GM12878 (cell line): Measurements from ENCODE around the gene ENGASE. TPM values are rescaled to one million over a fixed set of nuclear protein-coding genes. Genes with fewer than 3 reads are reported as not detected.

Experiments
- ATAC-seq: fragments of 200-7000 bp; cut with Tn5 transposase; 3 replicates; pipeline ENCODE4 v1.9.1; 2020; ENCODE audit warnings: mild to moderate bottlenecking, moderate library complexity
- BruUV-seq: library from RNA; stranded (reverse); fragments of 400-500 nt; replicated peaks from 2 replicates; lab custom pipeline; 2021; lab: Mats Ljungman, UMichigan
- CTCF ChIA-PET: fragments of 300-600 bp; sonication (Branson Sonifier 250); formaldehyde crosslinking; extraction: SDS; loops from one replicate; lab custom pipeline; 2021; ENCODE audit warnings: inconsistent platforms; lab: Yijun Ruan, JAX
- POLR2A ChIA-PET: fragments of 350-600 bp; formaldehyde crosslinking; extraction: SDS; loops from one replicate; lab custom pipeline; 2021; ENCODE audit warnings: inconsistent platforms; lab: Charles Lee
- RAD21 ChIA-PET: fragments of 300-600 bp; sonication (Branson Sonifier 250); formaldehyde crosslinking; loops from one replicate; lab custom pipeline; 2023; ENCODE audit warnings: antibody characterized with exemption; ENCODE audit not compliant: unreplicated experiment; lab: Charles Lee
- SMC1A ChIA-PET: fragments of 300-600 bp; sonication (Branson Sonifier 250); formaldehyde crosslinking; loops from one replicate; lab custom pipeline; 2023; ENCODE audit not compliant: unreplicated experiment, uncharacterized antibody; lab: Charles Lee
- DNase-seq: peaks from one replicate; pipeline ENCODE4 v3.0.0-alpha.2; 2011; ENCODE audit warnings: low read depth, low spot score
- FAIRE-seq: peaks from 3 replicates; lab custom pipeline; 2011; peaks lifted over from hg19 to GRCh38; lab: Jason Lieb, UNC
- H2AFZ ChIP-seq: 2 replicates; pipeline ENCODE4 v1.6.0; 2011; ENCODE audit warnings: low read depth, low read length, control low read depth; ENCODE audit not compliant: control insufficient read depth
- H3K27ac ChIP-seq: 2 replicates; pipeline ENCODE4 v1.5.1; 2011; ENCODE audit warnings: control low read depth; ENCODE audit not compliant: control insufficient read depth, insufficient read depth
- H3K27me3 ChIP-seq, 2 experiments: replicated peaks in 1 of 2; 2 replicates each; pipeline versions ENCODE4 v1.6.0 to v1.6.1; 2011; ENCODE audit warnings: low read length in 1 of 2; ENCODE audit not compliant: control insufficient read depth in 2 of 2, insufficient read depth in 2 of 2
- H3K36me3 ChIP-seq, 2 experiments: 2 replicates each; pipeline ENCODE4 v1.5.1; 2011; ENCODE audit warnings: low read length in 1 of 2; ENCODE audit not compliant: control insufficient read depth in 2 of 2, insufficient read depth in 2 of 2
- H3K4me1 ChIP-seq: 2 replicates; pipeline ENCODE4 v1.6.1; 2011; ENCODE audit warnings: mild to moderate bottlenecking, low read length, moderate library complexity, mixed read lengths; ENCODE audit not compliant: control insufficient read depth, insufficient read depth
- H3K4me2 ChIP-seq: 2 replicates; pipeline ENCODE4 v1.6.0; 2011; ENCODE audit warnings: control low read depth; ENCODE audit not compliant: control insufficient read depth, insufficient read depth
- H3K4me3 ChIP-seq: fragments of 200-600 bp; sonication (generic); 2 replicates; pipeline ENCODE4 v1.5.1; 2016
- H3K79me2 ChIP-seq: 2 replicates; pipeline ENCODE4 v1.6.0; 2011; ENCODE audit warnings: low read length; ENCODE audit not compliant: control insufficient read depth, insufficient read depth
- H3K9ac ChIP-seq: 2 replicates; pipeline ENCODE4 v1.8.0; 2011; ENCODE audit warnings: low read length, control low read depth, mixed read lengths; ENCODE audit not compliant: control insufficient read depth, insufficient read depth
- H3K9me3 ChIP-seq: replicated peaks from 3 replicates; pipeline ENCODE4 v1.5.1; 2011; ENCODE audit warnings: mild to moderate bottlenecking, low read length; ENCODE audit not compliant: control insufficient read depth, insufficient read depth
- H4K20me1 ChIP-seq: 2 replicates; pipeline ENCODE4 v1.6.0; 2011; ENCODE audit not compliant: control insufficient read depth, insufficient read depth
- ATF3 ChIP-seq: IDR thresholded peaks from 2 replicates; pipeline ENCODE4 v1.6.1; 2011; ENCODE audit warnings: low read depth, mild to moderate bottlenecking, low read length, moderate library complexity, borderline replicate concordance; ENCODE audit errors: extremely low read depth
- BACH1 ChIP-seq: fragments of 450-650 bp; IDR thresholded peaks from 2 replicates; pipeline ENCODE4 v1.6.1; 2017; ENCODE audit warnings: mild to moderate bottlenecking, borderline replicate concordance
- BHLHE40 ChIP-seq, 2 experiments: fragments of 450-650 bp in 1 of 2; IDR thresholded peaks; 2 replicates each; pipeline ENCODE4 v1.6.1; 2011 to 2017; ENCODE audit warnings: low read depth in 2 of 2, borderline replicate concordance in 1 of 2, improper control_type of control experiment in 1 of 2, low read length in 1 of 2, mild to moderate bottlenecking in 1 of 2
- FOS ChIP-seq: IDR thresholded peaks from 3 replicates; pipeline ENCODE4 v1.6.1; 2011; ENCODE audit warnings: borderline replicate concordance; ENCODE audit not compliant: insufficient read length; ENCODE audit errors: extremely low read depth
- KLF5 ChIP-seq: fragments of 450-650 bp; IDR thresholded peaks from 2 replicates; pipeline ENCODE4 v1.6.1; 2014; ENCODE audit warnings: mild to moderate bottlenecking; ENCODE audit not compliant: partially characterized antibody
- MAX ChIP-seq: IDR thresholded peaks from 2 replicates; pipeline ENCODE4 v1.6.1; 2012; ENCODE audit warnings: low read depth, low read length, improper control_type of control experiment
- NR2F1 ChIP-seq: fragments of 450-650 bp; conservative IDR thresholded peaks from 2 replicates; pipeline ENCODE4 v1.6.1; 2017; ENCODE audit warnings: mild to moderate bottlenecking
- PBX3 ChIP-seq: IDR thresholded peaks from 2 replicates; pipeline ENCODE4 v1.6.1; 2011; ENCODE audit warnings: mild to moderate bottlenecking, low read depth, low read length, moderate library complexity; ENCODE audit not compliant: insufficient replicate concordance
- PML ChIP-seq: IDR thresholded peaks from 2 replicates; pipeline ENCODE4 v1.6.1; 2012; ENCODE audit warnings: low read length, inconsistent platforms
- POLR2A ChIP-seq: IDR thresholded peaks from 2 replicates; pipeline ENCODE4 v1.6.1; 2011; ENCODE audit warnings: low read depth, mild to moderate bottlenecking, low read length
- RAD51 ChIP-seq: fragments of 450-650 bp; IDR thresholded peaks from 2 replicates; pipeline ENCODE4 v1.6.1; 2016; ENCODE audit warnings: moderate library complexity, mild to moderate bottlenecking, inconsistent platforms
- SKIL ChIP-seq: fragments of 450-650 bp; IDR thresholded peaks from 2 replicates; pipeline ENCODE4 v1.6.1; 2017; ENCODE audit warnings: mild to moderate bottlenecking, low read depth, inconsistent platforms; ENCODE audit not compliant: poor library complexity, severe bottlenecking
- SP1 ChIP-seq: IDR thresholded peaks from one replicate; pipeline ENCODE4 v1.6.1; 2011; ENCODE audit warnings: low read depth, low read length
- SREBF1 ChIP-seq: IDR thresholded peaks from 2 replicates; pipeline ENCODE4 v1.6.1; 2012; ENCODE audit warnings: mild to moderate bottlenecking, low read length
- USF2 ChIP-seq: IDR thresholded peaks from 2 replicates; pipeline ENCODE4 v1.6.1; 2011; ENCODE audit warnings: low read depth, low read length, improper control_type of control experiment, borderline replicate concordance
- ZNF274 ChIP-seq: IDR thresholded peaks from one replicate; pipeline ENCODE4 v1.8.0; 2011; ENCODE audit not compliant: insufficient read length, insufficient read depth
- WGBS: methylation state at CpG from one replicate; pipeline ENCODE4 v1.1.6; 2016; ENCODE audit warnings: low lambda C conversion rate; ENCODE audit not compliant: insufficient replicate concordance, insufficient coverage; ENCODE audit errors: missing lambda C conversion rate; 5-methylcytosine and 5-hydroxymethylcytosine counted together
- in situ Hi-C: fragments of 300-500 bp; cut with MboI; formaldehyde crosslinking; loops from 9 replicates; pipeline ENCODE4 v1.14.3; 2018; ENCODE audit warnings: mixed read lengths
- intact Hi-C: fragments of 100-400 bp; cut with micrococcal nuclease; formaldehyde crosslinking; loops from one replicate; pipeline ENCODE4 v1.14.2; 2022; ENCODE audit not compliant: unreplicated experiment
- polyA plus RNA-seq, 11 experiments: library from polyadenylated mRNA; depleted of rRNA in 4 of 11; unstranded in 6 of 11; stranded (reverse) in 5 of 11; fragments of >200 nt; fragmentation: Nextera tagmentation in 4 of 11; fragmentation: Illumina TruSeq in 1 of 11; extraction: Ambion mirVana in 4 of 11; extraction: Trizol in 1 of 11; gene quantifications; 1 replicate in 1 of 11; 2 replicates in 10 of 11; pipeline versions ENCODE4 v1.2.1 to v1.2.3, GENCODE V29; 2011 to 2016; ENCODE audit warnings: inconsistent platforms in 2 of 11, missing spikeins in 2 of 11, low read depth in 1 of 11
- total RNA-seq, 4 experiments: library from RNA; depleted of rRNA in 3 of 4; stranded (reverse); fragments of >200 nt in 3 of 4; fragmentation: Illumina TruSeq in 1 of 4; extraction: Trizol in 1 of 4; gene quantifications; 2 replicates each; pipeline versions ENCODE4 v1.2.1 to v1.2.3, GENCODE V29; 2013 to 2021

Gene ENGASE
- total and polyA plus RNA-seq, 10 of the 15 experiments (the other 5 are each of a cell fraction or from before 2014, with no cell fraction given) = 0.18 to 28.9 (median 10.5) TPM

GRCh38 chr17:79108870-79109269 is 34.2 kb downstream of the ENGASE start:
- no TSS peak for BruUV-seq
- Histone ChIP-seq H3K27ac (no peak overlapping the region), H3K9me3 (no peaks in the 10 kb centered on the region), H3K79me2 (no peaks in the 10 kb centered on the region), H3K9ac (no peak overlapping the region), H3K4me3 (no peak overlapping the region), H3K36me3 (no peaks in the 10 kb centered on the region)
- DNase-seq (no peak), ATAC-seq (no peak)
- ChIA-PET CTCF (interaction anchor here (1.0 kb wide), 1 partner anchor 285 kb away, joined by 3 read pairs; no protein-coding TSS in a partner anchor), POLR2A (no interaction called here)
- intact Hi-C loops = no loop called here
- 48% methylated on average over 15 of the region's 15 CpGs for WGBS
- TF ChIP-seq ZNF274 = no peak
- no peak for TF ChIP-seq SP1
- no peak for TF ChIP-seq ATF3
- no peak for TF ChIP-seq KLF5
- TF ChIP-seq RAD51 = no peak
- no peak for TF ChIP-seq NR2F1
- TF ChIP-seq BACH1 = no peak
- TF ChIP-seq USF2 = no peak
- no peak for TF ChIP-seq PBX3
- TF ChIP-seq SKIL = no peak
- TF ChIP-seq SREBF1 = no peak
- no peak for TF ChIP-seq PML
- TF ChIP-seq MAX = no peak
- no peak for TF ChIP-seq POLR2A
- no peak for TF ChIP-seq FOS
- no peak for TF ChIP-seq BHLHE40 (IDR thresholded peaks at IDR 0.05; ENCODE audit: borderline replicate concordance in 1 of 2, low read depth in 2 of 2, low read length in 1 of 2)
- TF ChIP-seq, all 136 proteins: peak for 0
- no peaks in the 10 kb centered on the region for H4K20me1 ChIP-seq
- no peak overlapping the region for H3K4me2 ChIP-seq
- no peak overlapping the region for H2AFZ ChIP-seq
- RAD21 ChIA-PET = no interaction called here
- no peak for FAIRE-seq
- H3K4me1 ChIP-seq = no peaks in the 10 kb centered on the region
- H3K27me3 ChIP-seq = peaks cover 0 to 3% of the 10 kb centered on the region in 2 experiments; a peak in 2 of 4 replicates
- SMC1A ChIA-PET = no interaction called here
- in situ Hi-C loops = no loop called here
